ENCODE measurements around the gene LCE1E.

LCE1E gene

GRCh38 chr1:152786077-152786476 is at the start of gene LCE1E:
TSS of gene LCE1E (plus strand) at chr1:152786257. CDS start at chr1:152787300, 1,043 bp downstream.
- no peak for DNase-seq

GRCh38 chr1:152737997-152738396 is 48.1 kb upstream of the LCE1E start:
- no peak for DNase-seq

- no peak for DNase-seq
These were observed 46.2 kb upstream of the LCE1E start for GRCh38 chr1:152739841-152740240.

GRCh38 chr1:152741656-152742055 is 44.4 kb upstream of the LCE1E start:
- DNase-seq, result no peak

- no peak for DNase-seq
These were observed 42.5 kb upstream of the LCE1E start for GRCh38 chr1:152743371-152744145.

GRCh38 chr1:152745289-152745704 is 40.8 kb upstream of the LCE1E start:
- no peak for DNase-seq

- DNase-seq, result no peak
These were observed 40.2 kb upstream of the LCE1E start for GRCh38 chr1:152745765-152746444.

GRCh38 chr1:152747831-152748230 is 38.2 kb upstream of the LCE1E start:
- no peak for DNase-seq

GRCh38 chr1:152752225-152752624 is 33.8 kb upstream of the LCE1E start:
- no peak for DNase-seq

GRCh38 chr1:152753586-152753985 is 32.5 kb upstream of the LCE1E start:
- DNase-seq, result no peak

- no peak for DNase-seq
These were observed 29.2 kb upstream of the LCE1E start for GRCh38 chr1:152756872-152757271.

DNA sequence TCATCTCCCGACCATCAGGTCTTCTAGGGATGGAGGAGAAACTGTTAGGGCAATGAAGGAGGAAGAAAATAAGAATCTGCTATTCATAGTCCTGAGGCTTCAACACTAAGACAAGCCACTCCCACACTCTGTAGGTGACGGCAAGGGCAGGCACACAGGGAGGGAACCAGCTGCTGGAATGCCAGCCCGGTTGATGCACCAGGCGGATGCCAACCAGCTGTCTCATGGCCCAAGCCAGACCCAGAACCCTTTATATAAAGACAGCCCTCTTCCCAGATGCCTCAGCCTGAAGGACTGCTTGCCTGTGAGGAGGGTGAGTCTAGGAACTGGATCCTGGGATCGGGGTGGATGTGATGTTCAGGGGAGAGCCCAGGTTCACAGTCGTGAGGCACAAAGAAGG is 28.3 kb upstream of the LCE1E start, which contains the start of gene KPRP:
Gene KPRP, plus strand, starts transcription at position 279 of the 400 bp plus-strand sequence. CDS start 1,564 bp downstream, outside the sequence.
- DNase-seq, result no peak

DNA sequence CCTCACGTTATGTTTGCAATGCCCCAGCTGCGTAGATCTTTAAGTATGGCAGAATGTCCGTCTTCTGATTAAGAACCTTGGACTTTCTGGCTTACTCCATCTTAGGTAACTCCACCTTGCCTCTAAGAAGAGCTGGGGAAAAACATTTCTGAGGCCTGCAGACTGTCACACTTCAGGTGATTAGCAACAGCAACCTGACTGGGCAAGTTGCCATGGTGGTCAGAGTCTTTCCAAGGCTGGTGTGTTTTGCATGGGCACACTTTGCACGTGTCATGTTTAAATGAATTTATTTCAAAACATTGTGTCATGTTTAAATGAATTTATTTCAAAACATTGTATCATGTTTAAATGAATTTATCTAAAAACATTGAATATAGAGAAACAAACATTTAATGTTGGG is 27.4 kb upstream of the LCE1E start:
- no peak for DNase-seq

DNA sequence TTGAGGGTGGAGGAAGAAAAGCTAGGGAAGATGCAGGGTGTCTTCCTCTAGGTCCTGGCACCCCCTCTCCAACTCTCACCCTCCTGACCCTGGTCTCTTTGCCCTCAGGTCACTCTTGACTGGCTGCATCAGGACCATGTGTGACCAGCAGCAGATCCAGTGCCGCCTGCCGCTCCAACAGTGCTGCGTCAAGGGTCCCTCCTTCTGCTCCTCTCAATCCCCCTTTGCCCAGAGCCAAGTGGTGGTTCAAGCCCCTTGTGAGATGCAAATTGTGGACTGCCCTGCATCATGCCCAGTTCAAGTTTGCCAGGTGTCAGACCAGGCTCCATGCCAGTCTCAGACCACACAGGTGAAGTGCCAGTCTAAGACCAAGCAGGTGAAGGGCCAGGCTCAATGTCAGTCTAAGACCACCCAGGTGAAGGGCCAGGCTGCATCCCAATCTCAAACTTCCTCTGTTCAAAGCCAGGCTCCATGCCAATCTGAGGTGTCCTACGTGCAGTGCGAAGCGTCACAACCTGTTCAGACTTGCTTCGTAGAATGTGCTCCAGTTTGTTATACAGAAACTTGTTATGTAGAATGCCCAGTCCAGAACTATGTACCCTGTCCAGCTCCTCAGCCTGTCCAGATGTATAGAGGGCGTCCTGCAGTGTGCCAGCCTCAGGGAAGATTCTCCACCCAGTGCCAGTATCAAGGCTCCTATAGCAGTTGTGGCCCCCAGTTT is 26.4 kb upstream of the LCE1E start:
- no peak for DNase-seq

DNA sequence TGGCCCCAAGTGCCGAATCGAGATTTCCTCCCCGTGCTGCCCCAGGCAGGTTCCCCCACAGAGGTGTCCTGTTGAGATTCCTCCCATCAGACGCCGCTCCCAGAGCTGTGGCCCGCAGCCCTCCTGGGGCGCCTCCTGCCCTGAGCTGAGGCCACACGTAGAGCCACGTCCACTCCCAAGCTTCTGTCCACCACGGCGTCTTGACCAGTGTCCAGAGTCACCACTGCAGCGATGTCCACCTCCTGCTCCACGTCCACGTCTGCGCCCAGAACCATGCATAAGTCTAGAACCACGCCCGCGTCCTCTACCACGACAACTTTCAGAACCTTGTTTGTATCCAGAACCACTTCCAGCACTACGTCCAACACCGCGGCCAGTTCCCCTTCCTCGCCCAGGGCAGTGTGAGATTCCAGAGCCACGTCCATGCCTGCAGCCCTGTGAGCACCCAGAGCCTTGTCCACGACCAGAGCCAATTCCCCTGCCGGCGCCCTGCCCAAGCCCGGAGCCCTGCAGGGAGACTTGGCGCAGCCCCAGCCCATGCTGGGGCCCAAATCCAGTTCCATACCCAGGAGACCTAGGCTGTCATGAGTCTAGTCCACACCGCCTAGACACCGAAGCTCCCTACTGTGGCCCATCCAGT is 25.4 kb upstream of the LCE1E start:
- no peak for DNase-seq

DNA sequence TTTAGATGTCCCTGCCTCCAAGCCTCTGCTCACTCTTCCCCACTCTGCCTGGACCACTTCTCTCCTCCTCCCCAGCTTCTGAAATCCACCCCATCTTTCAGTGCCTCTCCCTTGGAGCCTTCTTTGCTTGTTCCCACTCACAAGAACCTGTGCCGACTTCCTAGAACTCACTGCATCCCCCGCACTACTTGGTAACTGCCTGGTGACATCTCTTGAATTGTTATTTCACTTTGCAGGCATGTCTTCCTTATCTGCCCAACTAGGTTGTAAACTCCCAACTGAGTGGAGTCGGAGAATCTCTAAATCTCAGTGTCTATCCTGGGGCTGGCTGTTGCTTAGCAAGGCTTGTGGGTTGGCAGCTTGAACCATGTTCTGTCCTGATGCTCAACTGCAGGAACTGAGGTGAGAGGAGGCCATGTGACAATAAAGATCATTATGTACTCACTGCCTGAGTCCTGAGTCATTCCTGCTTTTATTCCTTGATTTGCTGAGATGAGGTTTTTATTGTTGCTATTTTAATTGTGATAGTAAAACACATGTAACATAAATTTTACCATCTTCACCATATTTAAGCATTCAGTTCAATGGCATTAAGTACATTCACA is 24.3 kb upstream of the LCE1E start:
- DNase-seq, result no peak

DNA sequence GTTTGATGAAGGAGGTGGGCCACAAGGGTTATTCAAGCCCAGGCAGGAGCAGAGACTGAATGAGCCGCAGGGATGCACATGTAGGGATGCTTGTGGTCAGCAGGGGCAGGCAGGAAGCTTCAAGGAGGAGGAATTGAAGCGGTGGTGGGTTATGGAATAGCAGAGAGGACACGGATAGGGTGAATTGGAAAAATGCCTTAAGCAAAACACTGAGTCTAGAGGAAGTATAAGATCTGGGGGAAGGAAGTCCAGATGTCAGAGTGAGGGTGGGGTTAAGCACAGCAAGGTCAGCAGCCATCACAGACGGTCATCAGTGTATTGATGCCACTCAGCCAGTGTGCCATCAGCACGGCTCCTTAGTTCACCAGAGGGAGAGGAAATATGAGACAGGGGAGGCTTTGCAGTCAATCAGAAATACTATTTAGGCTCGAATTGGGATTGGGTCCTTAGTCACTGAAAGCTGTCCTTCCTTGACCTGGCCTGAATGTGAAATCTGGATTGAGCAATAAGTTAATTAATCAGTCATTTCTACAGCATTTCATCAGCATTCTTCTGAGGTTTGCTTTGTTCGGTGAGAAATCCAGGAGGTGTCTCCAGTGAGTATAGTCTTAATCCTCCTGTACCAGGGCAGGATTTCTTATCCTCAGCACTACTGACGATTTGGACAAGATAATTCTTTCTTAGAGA is 17.1 kb upstream of the LCE1E start:
- no peak for DNase-seq

GRCh38 chr1:152770411-152770810 is 15.6 kb upstream of the LCE1E start:
- no peak for DNase-seq

- DNase-seq, result no peak
These were observed 11.2 kb upstream of the LCE1E start, which contains the start of gene LCE1F for GRCh38 chr1:152774875-152775274. TSS of gene LCE1F (plus strand) at chr1:152775140. CDS start at chr1:152776372, 1,232 bp downstream.

GRCh38 chr1:152776361-152776760 is 9.7 kb upstream of the LCE1E start:
- DNase-seq, result no peak

DNA sequence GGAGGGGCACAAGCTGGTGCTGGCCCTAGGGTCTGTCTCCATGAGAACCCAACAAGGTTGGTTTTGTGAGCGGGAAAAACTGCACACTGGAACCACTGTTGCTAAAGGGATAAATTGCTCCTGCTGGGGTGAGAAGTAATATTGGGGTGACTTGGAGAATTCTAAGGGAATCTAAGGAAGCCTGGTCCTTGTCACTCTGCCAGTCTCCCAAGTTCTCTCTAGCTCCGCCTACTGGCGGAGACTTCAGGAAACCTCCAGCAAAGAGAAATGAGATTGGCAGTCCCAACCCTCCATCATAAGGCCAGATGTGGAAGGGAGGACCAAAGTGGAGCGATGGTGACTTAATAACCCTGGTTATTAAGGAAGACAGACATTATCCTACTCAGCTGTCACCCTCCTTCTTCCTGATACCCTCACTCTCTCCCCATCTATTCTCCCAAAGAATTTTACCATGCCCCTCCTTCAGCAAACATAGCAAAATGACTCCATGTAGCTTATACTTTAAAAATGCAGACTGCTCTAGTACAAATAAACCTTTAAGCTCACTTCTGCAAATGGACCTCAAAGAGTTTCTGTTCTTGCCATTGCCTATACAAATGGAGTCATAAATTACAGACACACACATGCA is 8.4 kb upstream of the LCE1E start:
- no peak for DNase-seq

Data from activated CD4-positive, CD25-positive, alpha-beta regulatory T cell (primary cell).